UCSD-AML1 (cell line): ENCODE data around the gene PARVB.
A peak's percentile ranks its signal among the peaks of the same experiment; 100 is the strongest.

Experiments
- DNase-seq: peaks from one replicate; lab custom pipeline; 2025; ENCODE audit not compliant: unreplicated experiment; lab: John Stamatoyannopoulos, UW

Gene PARVB

GRCh38 chr22:44153710-44154109 is 129.6 kb downstream of the PARVB start:
- no peak for DNase-seq

GRCh38 chr22:44154436-44154942 is 130.4 kb downstream of the PARVB start:
- DNase-seq: no peak

GRCh38 chr22:44155115-44155514 is 131.0 kb downstream of the PARVB start:
- no peak for DNase-seq

- no peak for DNase-seq
Measured at GRCh38 chr22:44157916-44158618, 134.0 kb downstream of the PARVB start.

- DNase-seq: no peak
Measured at GRCh38 chr22:44158816-44159215, 134.7 kb downstream of the PARVB start.

- DNase-seq: no peak
Measured at GRCh38 chr22:44159221-44159620, 135.1 kb downstream of the PARVB start.

- DNase-seq: no peak
Measured at GRCh38 chr22:44159811-44160210, 135.7 kb downstream of the PARVB start.

GRCh38 chr22:44160421-44160820 is 136.3 kb downstream of the PARVB start:
- peak; percentile 71 for DNase-seq

GRCh38 chr22:44161673-44162072 is 137.6 kb downstream of the PARVB start:
- no peak for DNase-seq

GRCh38 chr22:44162960-44163359 is 138.9 kb downstream of the PARVB start:
- DNase-seq: no peak

- DNase-seq: no peak
Measured at GRCh38 chr22:44163536-44163935, 139.4 kb downstream of the PARVB start.

GRCh38 chr22:44164031-44164430 is 139.9 kb downstream of the PARVB start:
- DNase-seq: no peak

- no peak for DNase-seq
Measured at GRCh38 chr22:44165286-44165874, 141.3 kb downstream of the PARVB start.

GRCh38 chr22:44166498-44167276 is 142.6 kb downstream of the PARVB start:
- no peak for DNase-seq

- DNase-seq: no peak
Measured at GRCh38 chr22:44167501-44167900, 143.4 kb downstream of the PARVB start.

- DNase-seq: no peak
Measured at GRCh38 chr22:44168206-44168605, 144.1 kb downstream of the PARVB start.

- no peak for DNase-seq
Measured at GRCh38 chr22:44170470-44170869, 146.4 kb downstream of the PARVB start.

- DNase-seq: no peak
Measured at GRCh38 chr22:44171561-44171960, 147.5 kb downstream of the PARVB start.

GRCh38 chr22:44172370-44173108 is 148.4 kb downstream of the PARVB start:
- DNase-seq: peak; percentile 48

- DNase-seq: no peak
Measured at GRCh38 chr22:44173154-44173553, 149.1 kb downstream of the PARVB start.

GRCh38 chr22:44175676-44176075 is 151.6 kb downstream of the PARVB start:
- DNase-seq: no peak
